Measurements from ENCODE around the gene SETX. TPM values are rescaled to one million over a fixed set of nuclear protein-coding genes. Genes with fewer than 3 reads are reported as not detected.
A peak's percentile ranks its signal among the peaks of the same experiment; 100 is the strongest.

Gene SETX
- total RNA-seq, 2 donors from 2014 or later, result 26.7 to 30.4 TPM

DNA sequence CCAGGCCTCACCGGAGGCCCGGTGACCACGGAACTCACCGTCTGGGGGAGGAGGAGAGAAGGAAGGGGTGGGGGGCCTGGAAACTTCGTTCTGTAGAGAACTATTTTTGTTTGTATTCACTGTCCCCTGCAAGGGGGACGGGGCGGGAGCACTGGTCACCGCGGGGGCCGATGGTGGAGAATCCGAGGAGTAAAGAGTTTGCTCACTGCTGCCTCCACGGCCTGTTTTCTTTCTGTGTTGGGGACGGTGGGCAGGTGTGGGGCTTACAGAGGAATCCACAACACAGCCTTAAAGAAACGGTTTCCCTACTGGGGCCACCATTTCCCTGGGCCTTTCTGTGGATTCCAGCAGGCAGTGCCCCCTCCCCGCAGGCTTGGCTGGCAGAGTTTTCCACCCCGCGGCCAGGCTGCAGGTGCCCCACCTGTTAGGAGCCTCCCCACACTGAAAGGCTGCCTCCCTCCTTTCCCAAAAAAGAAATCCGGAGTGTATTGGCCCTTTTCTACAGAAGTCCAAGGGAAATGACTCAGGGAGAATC, 112.1 kb downstream of the SETX start:
- TF ChIP-seq, protein P1, sequence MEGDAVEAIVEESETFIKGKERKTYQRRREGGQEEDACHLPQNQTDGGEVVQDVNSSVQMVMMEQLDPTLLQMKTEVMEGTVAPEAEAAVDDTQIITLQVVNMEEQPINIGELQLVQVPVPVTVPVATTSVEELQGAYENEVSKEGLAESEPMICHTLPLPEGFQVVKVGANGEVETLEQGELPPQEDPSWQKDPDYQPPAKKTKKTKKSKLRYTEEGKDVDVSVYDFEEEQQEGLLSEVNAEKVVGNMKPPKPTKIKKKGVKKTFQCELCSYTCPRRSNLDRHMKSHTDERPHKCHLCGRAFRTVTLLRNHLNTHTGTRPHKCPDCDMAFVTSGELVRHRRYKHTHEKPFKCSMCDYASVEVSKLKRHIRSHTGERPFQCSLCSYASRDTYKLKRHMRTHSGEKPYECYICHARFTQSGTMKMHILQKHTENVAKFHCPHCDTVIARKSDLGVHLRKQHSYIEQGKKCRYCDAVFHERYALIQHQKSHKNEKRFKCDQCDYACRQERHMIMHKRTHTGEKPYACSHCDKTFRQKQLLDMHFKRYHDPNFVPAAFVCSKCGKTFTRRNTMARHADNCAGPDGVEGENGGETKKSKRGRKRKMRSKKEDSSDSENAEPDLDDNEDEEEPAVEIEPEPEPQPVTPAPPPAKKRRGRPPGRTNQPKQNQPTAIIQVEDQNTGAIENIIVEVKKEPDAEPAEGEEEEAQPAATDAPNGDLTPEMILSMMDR (IDR thresholded peaks at IDR 0.05), result no peak
- no peak for TF ChIP-seq POLR2A (IDR thresholded peaks at IDR 0.05)
- Histone ChIP-seq H3K4me1 (peaks cover 48% of the 10 kb centered on the region), H3K27ac (peak overlapping the region; percentile 59 to 79 (median 68)), H3K36me3 (replicated peaks in 1 of 2; ENCODE audit: insufficient read depth in 1 of 2, low read depth in 2 of 2) (no peaks in the 10 kb centered on the region), H3K4me3 (peak overlapping the region in 1 of 2 donors; percentile 51), H3K27me3 (no peaks in the 10 kb centered on the region), H3K9me3 (no peaks in the 10 kb centered on the region)
- WGBS, 2 donors, result 9 to 26% methylated on average over 17 to 18 of the region's 18 CpGs
- intact Hi-C loops (cut with DNase I), result no loop called here
- ATAC-seq (no peak), DNase-seq (peak in 2 of 4 donors; percentile 24 to 46)

DNA sequence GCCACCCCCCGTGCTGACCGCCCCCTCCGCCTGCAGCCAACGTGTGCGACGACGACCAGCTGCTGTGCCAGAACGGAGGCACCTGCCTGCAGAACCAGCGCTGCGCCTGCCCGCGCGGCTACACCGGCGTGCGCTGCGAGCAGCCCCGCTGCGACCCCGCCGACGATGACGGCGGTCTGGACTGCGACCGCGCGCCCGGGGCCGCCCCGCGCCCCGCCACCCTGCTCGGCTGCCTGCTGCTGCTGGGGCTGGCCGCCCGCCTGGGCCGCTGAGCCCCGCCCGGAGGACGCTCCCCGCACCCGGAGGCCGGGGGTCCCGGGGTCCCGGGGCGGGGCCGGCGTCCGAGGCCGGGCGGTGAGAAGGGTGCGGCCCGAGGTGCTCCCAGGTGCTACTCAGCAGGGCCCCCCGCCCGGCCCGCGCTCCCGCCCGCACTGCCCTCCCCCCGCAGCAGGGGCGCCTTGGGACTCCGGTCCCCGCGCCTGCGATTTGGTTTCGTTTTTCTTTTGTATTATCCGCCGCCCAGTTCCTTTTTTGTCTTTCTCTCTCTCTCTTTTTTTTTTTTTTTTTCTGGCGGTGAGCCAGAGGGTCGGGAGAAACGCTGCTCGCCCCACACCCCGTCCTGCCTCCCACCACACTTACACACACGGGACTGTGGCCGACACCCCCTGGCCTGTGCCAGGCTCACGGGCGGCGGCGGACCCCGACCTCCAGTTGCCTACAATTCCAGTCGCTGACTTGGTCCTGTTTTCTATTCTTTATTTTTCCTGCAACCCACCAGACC, 112.8 kb downstream of the SETX start:
- no peak for TF ChIP-seq POLR2A (IDR thresholded peaks at IDR 0.05)
- TF ChIP-seq, protein P1 (IDR thresholded peaks at IDR 0.05), result no peak
- Histone ChIP-seq H3K4me1 (peaks cover 48% of the 10 kb centered on the region), H3K27me3 (no peaks in the 10 kb centered on the region), H3K27ac (peak overlapping the region; percentile 30 to 79 (median 64)), H3K4me3 (peak overlapping the region; percentile 26 to 51), H3K36me3 (replicated peaks in 1 of 2; ENCODE audit: insufficient read depth in 1 of 2, low read depth in 2 of 2) (no peaks in the 10 kb centered on the region), H3K9me3 (no peaks in the 10 kb centered on the region)
- intact Hi-C loops (cut with DNase I), result no loop called here
- WGBS, 2 donors, result 1 to 6% methylated on average over 19 to 54 of the region's 81 CpGs
- DNase-seq (peak in 2 of 4 donors; percentile 60 to 64), ATAC-seq (peak; percentile 4)

DNA sequence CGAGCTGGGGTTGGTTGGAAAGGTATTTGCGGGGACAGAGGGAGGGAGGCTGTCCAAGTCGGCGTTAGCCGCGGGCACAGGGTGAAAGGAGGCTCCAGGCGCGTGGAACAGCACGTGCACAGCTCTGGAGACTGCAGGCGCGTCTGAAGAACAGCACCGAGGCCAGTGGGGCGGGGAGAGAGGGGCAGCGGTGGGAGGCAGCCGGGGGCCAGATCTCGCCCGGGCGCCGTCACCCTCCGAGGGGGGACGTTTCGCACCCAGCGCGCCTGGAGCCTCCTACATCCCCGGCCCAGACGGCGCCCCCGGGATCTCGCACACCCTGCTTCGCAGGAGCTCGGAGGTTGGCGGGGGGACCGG, 113.3 kb downstream of the SETX start:
- WGBS, 2 donors, result 0 to 3% methylated on average over 20 to 33 of the region's 33 CpGs
- H3K4me3 ChIP-seq, result peak overlapping the region; percentile 12 to 51
- H3K27ac ChIP-seq, result peak overlapping the region; percentile 30 to 79 (median 64)
- peak; percentile 48 to 88 (median 53) for TF ChIP-seq POLR2A (IDR thresholded peaks at IDR 0.05)
- TF ChIP-seq, protein P1 (IDR thresholded peaks at IDR 0.05), result peak in 3 of 7 experiments; percentile 25 to 31 (median 30)
- H3K9me3 ChIP-seq, result no peaks in the 10 kb centered on the region
- intact Hi-C loops (cut with DNase I), result no loop called here
- peaks cover 51% of the 10 kb centered on the region for H3K4me1 ChIP-seq
- H3K36me3 ChIP-seq (replicated peaks in 1 of 2; ENCODE audit: insufficient read depth in 1 of 2, low read depth in 2 of 2), result no peaks in the 10 kb centered on the region
- no peak for DNase-seq
- no peaks in the 10 kb centered on the region for H3K27me3 ChIP-seq
- ATAC-seq, result no peak

DNA sequence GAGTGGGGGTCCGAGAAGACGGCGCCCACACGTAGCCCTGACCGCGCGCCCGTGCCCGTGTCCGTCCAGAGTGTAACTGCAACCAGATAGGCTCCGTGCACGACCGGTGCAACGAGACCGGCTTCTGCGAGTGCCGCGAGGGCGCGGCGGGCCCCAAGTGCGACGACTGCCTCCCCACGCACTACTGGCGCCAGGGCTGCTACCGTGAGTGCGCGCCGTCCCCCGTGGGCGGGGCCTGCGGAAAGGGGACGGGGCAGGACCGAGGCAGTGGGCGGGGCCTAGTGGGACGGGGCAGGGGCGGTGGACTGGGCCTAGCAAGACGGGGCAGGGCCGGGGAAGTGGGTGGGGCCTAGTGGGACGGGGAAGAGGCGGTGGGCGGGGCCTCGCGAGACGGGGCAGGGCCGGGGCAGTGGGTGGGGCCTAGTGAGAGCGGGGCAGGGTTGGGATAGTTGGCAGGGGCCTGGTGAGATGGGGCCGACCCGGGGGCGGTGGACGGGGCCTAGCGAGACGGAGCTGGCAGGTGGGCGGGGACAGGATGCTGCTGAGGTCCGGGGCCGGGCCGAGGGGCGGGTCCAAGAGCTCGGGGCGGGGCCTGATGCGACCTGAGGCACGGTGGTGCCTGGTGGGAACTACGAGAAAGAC, 113.8 kb downstream of the SETX start:
- no peaks in the 10 kb centered on the region for H3K36me3 ChIP-seq (replicated peaks in 1 of 2; ENCODE audit: insufficient read depth in 1 of 2, low read depth in 2 of 2)
- TF ChIP-seq, protein P1 (IDR thresholded peaks at IDR 0.05), result no peak
- no peak for TF ChIP-seq POLR2A (IDR thresholded peaks at IDR 0.05)
- intact Hi-C loops (cut with DNase I), result no loop called here
- ATAC-seq (peak; percentile 84), DNase-seq (peak; percentile 97 to 99 (median 98))
- WGBS, 2 donors, result 3 to 5% methylated on average over 6 to 63 of the region's 63 CpGs
- peaks cover 55% of the 10 kb centered on the region for H3K4me1 ChIP-seq
- peak overlapping the region; percentile 52 to 79 (median 64) for H3K27ac ChIP-seq
- H3K9me3 ChIP-seq, result no peaks in the 10 kb centered on the region
- H3K4me3 ChIP-seq, result peak overlapping the region; percentile 12 to 51
- no peaks in the 10 kb centered on the region for H3K27me3 ChIP-seq
